GM10847 (cell line): ENCODE results near the gene GPC3.

Experiments
- POLR2A ChIP-seq: IDR thresholded peaks from 2 replicates; pipeline ENCODE4 v1.6.1; 2011; ENCODE audit not compliant: insufficient read length; ENCODE audit errors: extremely low read depth

GPC3 gene

DNA sequence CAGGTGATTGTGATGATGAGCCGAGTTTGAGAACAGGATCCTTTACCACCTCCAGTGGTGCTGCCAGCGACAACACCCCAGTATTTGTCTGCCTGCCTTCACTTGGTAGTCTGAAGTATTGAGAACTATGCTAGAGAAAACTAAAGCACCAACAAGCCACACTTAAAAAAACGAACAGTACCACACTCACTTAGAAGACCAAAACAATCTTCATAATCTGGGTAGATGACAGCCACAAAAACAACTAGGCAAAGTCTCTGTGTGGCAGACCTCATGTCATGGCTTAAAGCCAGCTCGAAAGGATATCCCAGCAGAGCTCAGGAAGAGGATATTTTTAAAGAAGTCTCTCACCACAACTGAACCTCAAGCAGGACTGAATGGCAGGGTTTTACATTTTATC lies 236.0 kb downstream of the GPC3 start:
- no peak for TF ChIP-seq POLR2A

- no peak for TF ChIP-seq POLR2A
Measured at GRCh38 chrX:133747196-133747595, 238.2 kb downstream of the GPC3 start.

GRCh38 chrX:133746593-133746992 lies 238.8 kb downstream of the GPC3 start:
- TF ChIP-seq POLR2A, result no peak

DNA sequence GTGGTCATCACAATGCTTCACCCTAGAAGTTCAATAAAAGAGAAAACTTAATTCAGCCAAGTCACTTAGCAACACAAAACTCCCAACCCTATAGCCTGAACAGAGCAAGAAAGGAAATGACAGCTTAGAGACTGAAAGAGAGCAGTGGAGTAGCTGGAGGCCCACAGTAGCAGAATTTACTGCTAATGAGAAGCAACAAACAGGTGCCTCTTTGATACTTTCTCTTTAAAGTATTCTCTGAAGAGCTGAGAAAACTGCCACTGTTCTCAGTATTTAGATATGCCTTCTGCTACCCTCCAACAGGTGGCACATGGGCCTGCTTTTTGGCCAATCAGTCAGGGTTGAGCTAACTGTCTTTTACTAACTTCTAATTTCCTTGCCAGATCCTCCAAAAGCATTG lies 240.0 kb downstream of the GPC3 start:
- no peak for TF ChIP-seq POLR2A

- no peak for TF ChIP-seq POLR2A
Measured at GRCh38 chrX:133742602-133743305, 242.6 kb downstream of the GPC3 start.

GRCh38 chrX:133741303-133741702 lies 244.1 kb downstream of the GPC3 start:
- TF ChIP-seq POLR2A, result no peak

- no peak for TF ChIP-seq POLR2A
Measured at GRCh38 chrX:133726642-133727041, 258.8 kb downstream of the GPC3 start.

DNA sequence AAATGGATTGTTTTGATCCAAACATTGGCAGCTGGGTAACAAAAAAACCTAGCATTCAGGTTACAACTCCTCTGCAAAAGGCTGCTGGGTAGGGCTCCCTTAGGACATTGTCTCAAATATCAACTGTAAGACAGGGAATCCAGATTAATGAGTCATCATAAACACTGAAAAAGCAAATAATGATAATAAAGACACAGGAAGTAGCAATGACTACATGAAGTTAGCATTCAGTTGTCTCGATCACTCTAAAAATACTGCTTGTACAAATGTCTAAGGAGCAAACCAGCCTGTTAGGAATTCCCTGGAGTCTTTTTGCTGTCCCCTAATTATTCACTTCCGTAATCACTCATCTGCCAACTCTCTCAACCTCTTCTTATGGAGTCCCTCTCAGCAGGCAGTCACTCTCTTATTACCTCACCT lies 259.2 kb downstream of the GPC3 start:
- TF ChIP-seq POLR2A, result no peak

DNA sequence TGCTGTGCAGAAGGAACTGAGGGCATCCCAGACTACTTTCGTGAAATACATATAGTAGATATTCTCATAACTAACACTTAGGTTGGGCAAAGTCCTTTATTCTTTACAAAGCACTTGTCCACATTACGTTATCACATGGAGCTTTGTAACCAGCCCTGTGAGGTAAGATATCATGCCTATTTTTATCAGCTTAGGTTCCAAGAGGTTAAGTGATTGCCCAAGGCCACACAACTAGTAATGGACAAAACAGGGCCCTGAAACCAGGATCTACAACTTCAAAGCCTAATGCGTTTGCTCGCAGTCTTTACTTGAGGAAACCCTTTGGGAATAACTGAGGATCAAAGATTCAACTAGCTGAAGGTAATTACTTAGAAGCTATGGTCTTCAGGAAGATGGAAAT lies 261.5 kb downstream of the GPC3 start:
- TF ChIP-seq POLR2A, result no peak

DNA sequence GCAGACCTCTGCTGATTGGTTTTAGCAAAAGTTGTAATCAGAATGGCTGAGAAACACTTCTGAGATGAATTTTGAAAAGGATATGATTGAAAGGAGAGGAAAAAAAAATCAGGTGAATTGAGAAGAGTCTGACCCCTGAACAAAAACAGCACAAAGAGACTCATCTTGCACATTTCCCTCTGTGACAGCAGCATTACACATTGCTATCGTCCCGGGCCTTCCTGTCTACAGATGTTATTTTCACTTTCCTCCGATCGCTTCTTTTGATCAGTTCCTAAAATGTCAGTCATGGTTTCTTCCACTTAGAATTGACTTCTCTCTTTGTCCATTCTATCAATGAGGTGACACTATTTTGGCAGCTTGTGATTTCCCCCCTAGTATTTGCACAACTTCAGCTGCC lies 262.6 kb downstream of the GPC3 start:
- no peak for TF ChIP-seq POLR2A

- TF ChIP-seq POLR2A, result no peak
Measured at GRCh38 chrX:133715715-133716114, 269.7 kb downstream of the GPC3 start.

DNA sequence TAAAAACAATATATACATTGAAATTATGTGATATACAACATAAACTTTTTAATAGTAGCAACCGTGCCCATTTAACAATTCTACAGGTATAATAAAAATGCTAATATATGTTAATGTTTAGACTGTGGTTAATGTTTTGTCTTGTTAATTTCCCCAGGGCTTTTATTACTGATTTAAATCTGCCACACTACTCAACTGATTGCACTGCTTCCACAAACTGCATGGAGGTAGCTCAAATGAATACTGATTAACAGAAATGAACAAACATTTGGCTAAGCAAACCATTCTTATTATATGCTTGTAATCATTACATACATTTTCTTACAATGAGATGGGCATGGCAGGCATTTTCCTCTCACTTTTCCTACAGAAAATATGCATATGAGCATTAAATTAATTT lies 275.9 kb downstream of the GPC3 start:
- TF ChIP-seq POLR2A, result no peak

GRCh38 chrX:133706890-133707289 lies 278.5 kb downstream of the GPC3 start:
- no peak for TF ChIP-seq POLR2A

- TF ChIP-seq POLR2A, result no peak
Measured at GRCh38 chrX:133702230-133702629, 283.2 kb downstream of the GPC3 start.

DNA sequence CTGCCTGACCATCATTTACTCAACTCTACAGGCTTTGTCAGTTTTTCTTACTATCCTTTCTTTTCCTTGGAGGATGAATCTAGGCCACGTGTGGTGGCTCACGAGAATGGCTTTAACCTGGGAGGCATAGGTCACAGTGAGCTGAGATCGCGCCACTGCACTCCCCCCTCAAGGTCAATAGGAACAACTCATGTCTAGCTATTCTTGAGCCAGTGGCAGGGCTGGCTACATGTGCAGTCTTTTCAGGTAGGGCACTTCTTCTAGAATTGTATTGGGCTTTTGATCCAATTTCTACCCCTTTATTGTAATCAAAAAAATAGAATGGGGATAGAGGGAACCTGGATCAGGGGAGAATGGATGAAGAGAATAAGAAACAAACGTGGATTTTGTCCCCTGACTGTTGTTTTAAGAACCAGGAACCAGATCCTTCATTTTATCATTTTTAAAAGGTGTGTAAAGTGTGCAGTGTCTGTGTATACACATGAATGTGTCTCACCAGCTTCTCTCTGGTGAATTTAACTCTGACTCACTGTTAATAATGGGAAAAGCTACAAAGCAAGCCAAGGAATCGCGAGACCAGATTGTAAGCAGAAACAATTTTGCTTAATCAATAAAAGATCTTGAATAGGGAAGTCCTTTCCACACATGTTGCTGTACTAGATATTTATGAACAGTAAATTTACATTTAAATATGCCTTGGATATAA lies 286.2 kb downstream of the GPC3 start:
- TF ChIP-seq POLR2A, result no peak

DNA sequence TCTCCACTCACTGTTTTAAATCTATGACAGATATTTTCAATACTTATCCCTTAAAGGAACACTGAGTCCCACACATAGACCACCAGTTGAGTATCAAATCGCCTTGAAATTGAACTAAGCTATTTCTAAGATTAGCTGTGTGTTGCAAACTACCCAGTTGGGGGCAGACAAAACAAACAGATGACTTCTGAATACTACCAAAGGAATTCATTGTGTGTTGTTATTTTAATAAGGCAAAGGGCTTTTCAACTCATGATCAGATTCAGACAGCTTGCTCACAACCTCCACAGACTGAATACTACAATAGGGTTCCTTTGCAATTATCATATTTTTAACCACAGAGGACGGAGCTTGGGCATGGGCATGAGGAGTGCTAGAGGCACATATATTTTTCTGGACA lies 287.1 kb downstream of the GPC3 start:
- TF ChIP-seq POLR2A, result no peak

- TF ChIP-seq POLR2A, result no peak
Measured at GRCh38 chrX:133697656-133698055, 287.7 kb downstream of the GPC3 start.
